Liver (tissue), 9 donors: Measurements from ENCODE around the gene FBXO34. TPM values are rescaled to one million over a fixed set of nuclear protein-coding genes. Genes with fewer than 3 reads are reported as not detected.

Experiments
- DNase-seq: peaks from one replicate; pipeline ENCODE4 v3.0.0-alpha.2; 2017; ENCODE audit warnings: low spot score
- H3K27ac ChIP-seq, 2 donors: one replicate each; pipeline ENCODE4 v1.7.0; 2013; ENCODE audit warnings: inconsistent platforms in 2 of 2, low read length in 2 of 2, control low read depth in 1 of 2, low read depth in 1 of 2, mild to moderate bottlenecking in 1 of 2
- H3K27me3 ChIP-seq, 4 donors: one replicate each; pipeline versions ENCODE4 v1.6.1 to v1.7.0; 2013; ENCODE audit warnings: low read length in 3 of 4, inconsistent platforms in 1 of 4, mild to moderate bottlenecking in 1 of 4, moderate library complexity in 1 of 4; ENCODE audit not compliant: control insufficient read depth in 4 of 4, insufficient read depth in 4 of 4
- H3K36me3 ChIP-seq, 4 donors: one replicate each; pipeline versions ENCODE4 v1.6.1 to v1.7.0; 2013; ENCODE audit warnings: low read length in 3 of 4, mild to moderate bottlenecking in 3 of 4, low read depth in 1 of 4, moderate library complexity in 1 of 4; ENCODE audit not compliant: control insufficient read depth in 4 of 4, insufficient read depth in 3 of 4
- H3K4me1 ChIP-seq, 4 donors: one replicate each; pipeline versions ENCODE4 v1.6.1 to v1.7.0; 2013; ENCODE audit warnings: low read length in 3 of 4, mild to moderate bottlenecking in 3 of 4, moderate library complexity in 1 of 4; ENCODE audit not compliant: control insufficient read depth in 4 of 4, insufficient read depth in 4 of 4
- H3K4me3 ChIP-seq, 3 donors: one replicate each; pipeline versions ENCODE4 v1.6.1 to v1.7.0; 2013; ENCODE audit warnings: low read length in 3 of 3, control low read depth in 1 of 3, low read depth in 1 of 3, mild to moderate bottlenecking in 1 of 3
- H3K9ac ChIP-seq, 2 donors: one replicate each; pipeline ENCODE4 v1.7.0; 2013; ENCODE audit warnings: low read length in 2 of 2, mild to moderate bottlenecking in 2 of 2, moderate library complexity in 2 of 2, control low read depth in 1 of 2, low read depth in 1 of 2
- H3K9me3 ChIP-seq, 4 donors: one replicate each; pipeline versions ENCODE4 v1.6.1 to v1.7.0; 2013; ENCODE audit warnings: low read length in 3 of 4; ENCODE audit not compliant: control insufficient read depth in 4 of 4
- ATF3 ChIP-seq: IDR thresholded peaks from 2 replicates; pipeline ENCODE4 v1.6.1; 2016; ENCODE audit warnings: antibody characterized with exemption
- CTCF ChIP-seq: fragments of 150-350 bp; IDR thresholded peaks from 2 replicates; pipeline ENCODE4 v1.5.1; 2017; ENCODE audit warnings: improper control_type of control experiment, low read depth, low read length; ENCODE audit not compliant: missing input control
- EGR1 ChIP-seq, 2 donors: IDR thresholded peaks; 2 replicates each; pipeline ENCODE4 v1.6.1; 2016 to 2018; ENCODE audit warnings: antibody characterized with exemption in 2 of 2, low read depth in 2 of 2
- FOXA1 ChIP-seq: IDR thresholded peaks from 2 replicates; pipeline ENCODE4 v1.6.1; 2016; ENCODE audit warnings: antibody characterized with exemption
- FOXA2 ChIP-seq: IDR thresholded peaks from 2 replicates; pipeline ENCODE4 v1.6.1; 2016; ENCODE audit warnings: antibody characterized with exemption
- GABPA ChIP-seq, 2 donors: IDR thresholded peaks in 1 of 2; conservative IDR thresholded peaks in 1 of 2; 2 replicates each; pipeline ENCODE4 v1.6.1; 2016; ENCODE audit warnings: antibody characterized with exemption in 2 of 2, mild to moderate bottlenecking in 1 of 2, moderate library complexity in 1 of 2
- HNF4A ChIP-seq, 2 donors: conservative IDR thresholded peaks; 2 replicates each; pipeline ENCODE4 v1.6.1; 2016; ENCODE audit warnings: antibody characterized with exemption in 2 of 2, mild to moderate bottlenecking in 2 of 2
- HNF4G ChIP-seq: IDR thresholded peaks from 2 replicates; pipeline ENCODE4 v1.6.1; 2016; ENCODE audit warnings: antibody characterized with exemption
- JUND ChIP-seq, 2 donors: IDR thresholded peaks; 2 replicates each; pipeline ENCODE4 v1.6.1; 2016; ENCODE audit warnings: antibody characterized with exemption in 2 of 2
- MAX ChIP-seq: IDR thresholded peaks from 2 replicates; pipeline ENCODE4 v1.6.1; 2016; ENCODE audit warnings: antibody characterized with exemption
- NR2F2 ChIP-seq: IDR thresholded peaks from 2 replicates; pipeline ENCODE4 v1.6.1; 2016; ENCODE audit warnings: antibody characterized with exemption
- RAD21 ChIP-seq, 2 donors: IDR thresholded peaks; 2 replicates each; pipeline ENCODE4 v1.6.1; 2016; ENCODE audit warnings: antibody characterized with exemption in 2 of 2, mild to moderate bottlenecking in 2 of 2
- REST ChIP-seq: IDR thresholded peaks from 2 replicates; pipeline ENCODE4 v1.6.1; 2016; ENCODE audit warnings: antibody characterized with exemption, mild to moderate bottlenecking
- RXRA ChIP-seq, 2 donors: IDR thresholded peaks; 2 replicates each; pipeline ENCODE4 v1.6.1; 2017 to 2018; ENCODE audit warnings: antibody characterized with exemption in 2 of 2, mild to moderate bottlenecking in 1 of 2
- SP1 ChIP-seq: IDR thresholded peaks from 2 replicates; pipeline ENCODE4 v1.6.1; 2018; ENCODE audit warnings: antibody characterized with exemption, mild to moderate bottlenecking
- TAF1 ChIP-seq: conservative IDR thresholded peaks from 2 replicates; pipeline ENCODE4 v1.6.1; 2016; ENCODE audit warnings: antibody characterized with exemption, mild to moderate bottlenecking
- YY1 ChIP-seq: IDR thresholded peaks from 2 replicates; pipeline ENCODE4 v1.6.1; 2016; ENCODE audit warnings: antibody characterized with exemption, mild to moderate bottlenecking
- ZBTB33 ChIP-seq: IDR thresholded peaks from 2 replicates; pipeline ENCODE4 v1.6.1; 2016; ENCODE audit warnings: antibody characterized with exemption
- WGBS: extraction: QIAGEN DNeasy Blood & Tissue Kit; methylation state at CpG from one replicate; pipeline ENCODE4 v1.1.7; 2013; 5-methylcytosine and 5-hydroxymethylcytosine counted together
- polyA plus RNA-seq, 2 donors: library from polyadenylated mRNA; stranded (reverse) in 1 of 2; unstranded in 1 of 2; fragments of 200-250 nt in 1 of 2; fragments of >200 nt in 1 of 2; fragmentation: Nextera tagmentation in 1 of 2; extraction: Ambion mirVana in 1 of 2; gene quantifications; one replicate each; pipeline versions ENCODE4 v1.2.1 to v1.2.3, GENCODE V29; 2013 to 2015
- total RNA-seq, 2 donors: library from RNA; depleted of rRNA; stranded (reverse); fragments of >200 nt; gene quantifications; one replicate each; pipeline ENCODE4 v1.2.3, GENCODE V29; 2014
- donor health status: healthy.
- donor health status: healthy.
- donor health status: healthy.
- donor health status: healthy.
- donor health status: healthy.

Gene FBXO34
- total and polyA plus RNA-seq, 4 donors: 4.2 to 25.8 (median 10.1) TPM

- TF ChIP-seq HNF4A (conservative IDR thresholded peaks at IDR 0.05): no peak
- no peak for TF ChIP-seq RXRA (IDR thresholded peaks at IDR 0.05)
- TF ChIP-seq ZBTB33: no peak
- TF ChIP-seq CTCF: no peak
- TF ChIP-seq HNF4G: no peak
- no peak for TF ChIP-seq FOXA2
- TF ChIP-seq MAX: no peak
- no peak for TF ChIP-seq REST
- no peak for TF ChIP-seq NR2F2
- no peak for TF ChIP-seq TAF1
- no peak for TF ChIP-seq JUND (IDR thresholded peaks at IDR 0.05)
- TF ChIP-seq SP1: no peak
- no peak for TF ChIP-seq RAD21 (IDR thresholded peaks at IDR 0.05)
- no peak for TF ChIP-seq EGR1 (IDR thresholded peaks at IDR 0.05; ENCODE audit: low read depth in 2 of 2)
- TF ChIP-seq ATF3: no peak
- TF ChIP-seq FOXA1: no peak
- no peak for TF ChIP-seq YY1
- no peak for TF ChIP-seq GABPA (IDR thresholded peaks at IDR 0.05 in 1 of 2, conservative IDR thresholded peaks at IDR 0.05 in 1 of 2)
- 97% methylated on average over 2 of the region's 2 CpGs for WGBS
- no peaks in the 10 kb centered on the region for H3K4me1 ChIP-seq
- H3K36me3 ChIP-seq: peaks cover 0 to 5% (median 0%) of the 10 kb centered on the region in 4 donors
- H3K27me3 ChIP-seq: no peaks in the 10 kb centered on the region
- H3K4me3 ChIP-seq: no peak overlapping the region
- no peak overlapping the region for H3K9ac ChIP-seq
- no peak for DNase-seq
- no peaks in the 10 kb centered on the region for H3K9me3 ChIP-seq
- H3K27ac ChIP-seq: no peak overlapping the region
Measured at GRCh38 chr14:55324812-55325211, 53.6 kb downstream of the FBXO34 start.
